G401.6 (cell line): ENCODE data around the gene TMEM191C.
"Not testable (repeated sequence)": the region's sequence is repeated elsewhere in the genome, so short reads cannot be mapped to it uniquely, and the experiment has no call there.

Experiments used
- FAIRE-seq: peaks from 2 replicates; lab custom pipeline; 2012; peaks lifted over from hg19 to GRCh38; lab: Jason Lieb, UNC

TMEM191C gene

GRCh38 chr22:21446128-21446826, 20.9 kb upstream of the TMEM191C start:
- FAIRE-seq: no peak

- no peak for FAIRE-seq
These were observed 20.1 kb upstream of the TMEM191C start for GRCh38 chr22:21446827-21447690.

DNA sequence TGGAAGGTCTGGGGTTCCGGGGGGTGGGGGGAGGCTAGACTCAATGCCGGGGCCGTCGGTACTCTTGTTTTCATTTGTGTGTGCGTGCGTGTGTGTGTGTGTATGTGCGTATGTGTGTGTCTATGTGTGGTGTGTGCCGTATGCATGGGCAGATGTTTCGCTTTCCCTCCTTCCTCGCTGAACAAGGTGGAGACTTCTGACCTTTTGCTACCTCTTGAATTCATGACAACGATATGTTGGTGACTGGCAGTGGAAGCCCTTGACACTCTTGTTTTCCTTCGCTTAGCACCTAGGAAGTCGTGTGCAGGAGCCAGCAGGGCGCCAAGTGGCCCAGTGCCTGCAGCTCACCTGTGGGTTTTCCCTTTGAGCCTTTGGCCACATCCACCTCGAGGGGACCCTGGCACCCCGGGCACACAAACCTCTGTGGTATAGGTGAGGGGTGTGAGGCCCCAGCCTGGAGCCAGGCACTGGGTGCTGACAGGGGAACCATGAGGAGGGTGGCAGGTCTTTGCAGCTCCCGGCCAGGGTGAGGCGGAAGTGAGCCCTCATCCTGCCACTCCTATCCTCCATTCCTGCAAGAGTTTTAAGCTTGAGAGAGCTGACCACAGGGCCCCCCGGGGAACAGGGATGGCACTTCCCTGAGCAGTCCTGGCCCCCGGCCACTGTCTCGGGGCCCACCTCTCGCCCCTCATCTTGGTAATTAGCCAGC, 19.3 kb upstream of the TMEM191C start:
- FAIRE-seq: no peak

DNA sequence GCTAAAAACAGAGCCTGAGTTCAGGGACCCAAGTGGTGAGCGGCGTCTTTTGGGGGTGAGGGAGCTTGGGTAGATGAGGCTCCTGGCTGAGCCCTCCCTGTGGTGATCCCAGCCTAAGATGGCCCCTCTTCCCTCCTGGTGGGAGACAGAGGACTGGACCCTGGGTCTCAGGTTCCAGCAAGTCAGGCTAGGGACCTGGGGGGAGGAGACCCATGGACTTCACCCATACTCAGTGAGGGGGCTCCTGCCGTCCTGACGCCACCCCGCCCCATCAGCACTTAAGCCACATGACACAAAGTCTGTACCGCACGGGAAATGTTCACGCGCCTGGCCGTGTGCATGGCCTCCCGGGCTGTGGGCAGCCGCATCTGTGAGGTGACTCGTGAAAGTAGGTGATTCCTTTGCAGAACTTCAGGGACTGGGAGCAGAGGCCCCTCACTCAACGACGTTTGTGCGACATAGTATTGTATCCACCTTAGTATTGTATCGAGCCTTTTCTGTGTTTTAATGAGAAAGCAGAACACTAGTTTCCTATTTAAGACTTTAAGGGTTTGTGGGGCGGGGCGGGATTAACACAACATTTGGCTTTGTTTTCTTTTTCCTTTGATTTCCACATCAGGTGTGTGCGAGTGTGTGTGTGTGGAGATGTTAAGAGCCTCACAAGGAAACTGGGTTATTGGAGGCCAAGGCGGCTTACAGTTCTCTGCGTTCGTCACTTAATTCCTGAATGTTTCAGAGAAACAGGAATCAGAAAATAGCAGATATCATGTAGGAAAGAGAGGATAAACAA, 18.4 kb upstream of the TMEM191C start:
- FAIRE-seq: no peak

GRCh38 chr22:21449531-21450319, 17.5 kb upstream of the TMEM191C start:
- FAIRE-seq: no peak

DNA sequence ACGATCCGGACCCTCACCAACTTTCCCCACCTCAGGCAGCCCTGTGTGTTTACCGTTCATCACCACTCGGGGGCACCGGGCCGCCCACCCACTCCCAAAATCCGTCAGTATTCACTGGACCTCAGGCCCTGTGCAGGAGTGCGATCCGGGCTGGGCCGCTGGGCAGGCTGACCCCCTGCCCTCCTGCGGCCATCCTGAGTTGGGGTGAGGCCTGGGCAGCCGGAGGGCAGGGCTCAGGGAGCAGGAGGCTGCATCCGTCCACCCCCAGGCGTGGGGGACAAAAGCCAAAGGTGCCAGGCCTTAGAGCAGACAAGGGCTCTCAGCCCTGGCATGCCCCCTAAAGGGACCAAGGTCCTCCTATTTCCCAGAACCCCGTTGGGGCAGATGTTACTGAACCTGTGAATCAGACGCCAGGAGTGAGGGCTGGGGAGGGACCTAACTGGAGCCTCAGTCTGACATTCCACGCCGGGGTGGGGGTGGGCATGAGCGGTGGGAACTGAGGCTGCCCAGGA, 16.8 kb upstream of the TMEM191C start:
- FAIRE-seq: no peak

- FAIRE-seq: no peak
These were observed 16.3 kb upstream of the TMEM191C start for GRCh38 chr22:21450858-21451353.

- FAIRE-seq: peak; percentile 47
These were observed 15.4 kb upstream of the TMEM191C start for GRCh38 chr22:21451545-21452520.

- not testable (repeated sequence) for FAIRE-seq
These were observed 14.5 kb upstream of the TMEM191C start for GRCh38 chr22:21452666-21453065.

DNA sequence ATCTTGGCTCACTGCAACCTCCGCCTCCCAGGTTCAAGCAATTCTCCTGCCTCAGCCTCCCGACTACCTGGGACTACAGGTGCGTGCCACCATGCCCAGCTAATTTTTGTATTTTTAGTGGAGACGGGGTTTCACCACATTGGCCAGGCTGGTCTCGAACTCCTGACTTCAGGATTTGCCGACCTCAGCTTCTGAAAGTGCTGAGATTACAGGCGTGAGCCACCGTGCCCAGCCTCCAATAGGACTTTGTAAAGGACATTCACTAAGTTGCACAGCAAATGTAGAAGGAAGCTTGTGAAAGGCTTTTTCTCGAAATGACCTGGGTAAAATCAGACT, 12.2 kb upstream of the TMEM191C start:
- not testable (repeated sequence) for FAIRE-seq

GRCh38 chr22:21455334-21456089, 11.7 kb upstream of the TMEM191C start:
- no peak for FAIRE-seq

DNA sequence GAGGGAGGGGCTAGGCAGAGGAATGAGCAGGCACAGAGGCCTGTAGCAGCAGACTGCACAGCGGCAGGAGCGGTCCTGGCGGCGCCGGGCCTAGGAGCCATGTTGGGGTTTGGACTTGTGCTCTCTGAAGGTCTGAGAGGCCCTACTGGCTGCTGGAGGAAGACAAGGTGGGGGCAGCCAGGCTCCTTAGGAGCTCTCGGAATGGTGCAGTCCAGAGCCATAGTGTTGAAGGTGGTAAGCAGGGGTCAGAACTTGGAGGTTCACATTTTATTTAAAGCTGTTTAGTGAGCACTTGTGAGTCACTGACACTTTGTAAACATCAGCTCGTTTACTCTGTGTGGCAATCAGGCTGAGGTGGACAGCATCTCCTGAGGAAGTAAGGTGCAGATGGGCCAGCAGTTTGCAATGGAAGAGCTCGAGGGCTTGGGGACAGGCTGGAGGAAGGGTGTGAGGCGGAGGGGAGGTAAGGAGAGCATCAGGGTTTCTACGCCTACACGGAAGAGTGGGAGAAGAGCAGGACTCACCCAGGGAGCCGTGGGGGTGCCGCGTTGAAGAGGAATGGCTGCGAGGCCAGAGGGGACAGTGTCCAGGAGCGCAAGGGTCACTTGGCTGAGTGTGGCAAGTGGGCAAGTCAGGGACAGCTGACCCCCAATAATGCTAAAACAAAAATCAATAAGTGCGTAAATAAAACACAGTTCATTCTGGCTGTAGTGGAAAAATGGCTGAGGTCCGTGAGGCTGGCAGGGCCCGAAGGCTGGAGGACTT, 10.0 kb upstream of the TMEM191C start:
- FAIRE-seq: no peak

GRCh38 chr22:21462672-21463071, 4.5 kb upstream of the TMEM191C start:
- peak; percentile 84 for FAIRE-seq

GRCh38 chr22:21468194-21469096, 1.3 kb downstream of the TMEM191C start:
- not testable (repeated sequence) for FAIRE-seq

- not testable (repeated sequence) for FAIRE-seq
These were observed 2.2 kb downstream of the TMEM191C start for GRCh38 chr22:21469097-21469994.

GRCh38 chr22:21472984-21473383, 5.8 kb downstream of the TMEM191C start:
- FAIRE-seq: not testable (repeated sequence)
